Skeletal muscle tissue (tissue), 4 donors: ENCODE data around the gene PTPRN2. TPM values are rescaled to one million over a fixed set of nuclear protein-coding genes. Genes with fewer than 3 reads are reported as not detected.

ENCODE experiments used
- H3K27ac ChIP-seq: one replicate; pipeline ENCODE4 v1.7.0; 2013; ENCODE audit warnings: mild to moderate bottlenecking, low read depth, low read length, inconsistent platforms
- H3K27me3 ChIP-seq, 3 donors: one replicate each; pipeline ENCODE4 v1.7.0; 2013; ENCODE audit warnings: low read length in 3 of 3; ENCODE audit not compliant: control insufficient read depth in 3 of 3, insufficient read depth in 3 of 3
- H3K36me3 ChIP-seq, 3 donors: one replicate each; pipeline ENCODE4 v1.7.0; 2013; ENCODE audit warnings: low read length in 3 of 3; ENCODE audit not compliant: control insufficient read depth in 3 of 3, insufficient read depth in 3 of 3
- H3K4me1 ChIP-seq, 3 donors: one replicate each; pipeline ENCODE4 v1.7.0; 2013; ENCODE audit warnings: low read length in 3 of 3, mild to moderate bottlenecking in 3 of 3; ENCODE audit not compliant: control insufficient read depth in 3 of 3, insufficient read depth in 3 of 3
- H3K4me3 ChIP-seq, 3 donors: one replicate each; pipeline ENCODE4 v1.7.0; 2013; ENCODE audit warnings: low read length in 3 of 3
- H3K9ac ChIP-seq, 3 donors: one replicate each; pipeline ENCODE4 v1.7.0; 2013; ENCODE audit warnings: low read length in 3 of 3, mild to moderate bottlenecking in 3 of 3, moderate library complexity in 2 of 3, low read depth in 1 of 3
- H3K9me3 ChIP-seq, 3 donors: one replicate each; pipeline ENCODE4 v1.7.0; 2013; ENCODE audit warnings: low read length in 3 of 3; ENCODE audit not compliant: control insufficient read depth in 3 of 3
- total RNA-seq: library from RNA; depleted of rRNA; stranded (reverse); fragments of >200 nt; gene quantifications from one replicate; pipeline ENCODE4 v1.2.3, GENCODE V29; 2014
- donor health status: Osteomylitis.

Gene PTPRN2
- total RNA-seq, 1 donor from 2014 or later, result 1.6 TPM

GRCh38 chr7:157928808-157929425 lies 658.7 kb downstream of the PTPRN2 start:
- H3K36me3 ChIP-seq, result no peaks in the 10 kb centered on the region
- peaks cover 0 to 12% (median 0%) of the 10 kb centered on the region in 3 donors for H3K27me3 ChIP-seq
- no peak overlapping the region for H3K4me3 ChIP-seq
- H3K27ac ChIP-seq, result no peak overlapping the region
- peaks cover 0 to 2% (median 0%) of the 10 kb centered on the region in 3 donors for H3K9me3 ChIP-seq
- H3K9ac ChIP-seq, result no peak overlapping the region
- H3K4me1 ChIP-seq, result no peaks in the 10 kb centered on the region

- no peaks in the 10 kb centered on the region for H3K36me3 ChIP-seq
- H3K4me3 ChIP-seq, result no peak overlapping the region
- H3K9me3 ChIP-seq, result no peaks in the 10 kb centered on the region
These were observed 659.3 kb downstream of the PTPRN2 start for GRCh38 chr7:157928171-157928794.

GRCh38 chr7:157927313-157927925 lies 660.2 kb downstream of the PTPRN2 start:
- H3K4me1 ChIP-seq, result no peaks in the 10 kb centered on the region
- H3K9me3 ChIP-seq, result no peaks in the 10 kb centered on the region
- H3K27me3 ChIP-seq, result peaks cover 0 to 12% (median 0%) of the 10 kb centered on the region in 3 donors
- H3K9ac ChIP-seq, result no peak overlapping the region
- H3K4me3 ChIP-seq, result no peak overlapping the region
- no peaks in the 10 kb centered on the region for H3K36me3 ChIP-seq
- no peak overlapping the region for H3K27ac ChIP-seq

More at GRCh38 chr7:157928171-157928794, 659.3 kb downstream of the PTPRN2 start:
- no peak overlapping the region for H3K9ac ChIP-seq
- no peaks in the 10 kb centered on the region for H3K4me1 ChIP-seq
- H3K27me3 ChIP-seq, result peaks cover 0 to 12% (median 0%) of the 10 kb centered on the region in 3 donors
- no peak overlapping the region for H3K27ac ChIP-seq

GRCh38 chr7:157926521-157927150 lies 661.0 kb downstream of the PTPRN2 start:
- H3K9me3 ChIP-seq, result no peaks in the 10 kb centered on the region
- H3K27me3 ChIP-seq, result peaks cover 0 to 12% (median 0%) of the 10 kb centered on the region in 3 donors
- no peak overlapping the region for H3K4me3 ChIP-seq
- H3K36me3 ChIP-seq, result no peaks in the 10 kb centered on the region
- H3K4me1 ChIP-seq, result no peaks in the 10 kb centered on the region
- H3K27ac ChIP-seq, result no peak overlapping the region
- no peak overlapping the region for H3K9ac ChIP-seq

GRCh38 chr7:157926107-157926506 lies 661.5 kb downstream of the PTPRN2 start:
- Histone ChIP-seq H3K4me1 (no peaks in the 10 kb centered on the region), H3K9me3 (peaks cover 0 to 2% (median 0%) of the 10 kb centered on the region in 3 donors)

GRCh38 chr7:157925383-157925875 lies 662.2 kb downstream of the PTPRN2 start:
- peaks cover 0 to 3% (median 0%) of the 10 kb centered on the region in 3 donors for H3K9me3 ChIP-seq
- H3K9ac ChIP-seq, result no peak overlapping the region
- H3K4me1 ChIP-seq, result no peaks in the 10 kb centered on the region
- no peaks in the 10 kb centered on the region for H3K36me3 ChIP-seq
- H3K4me3 ChIP-seq, result no peak overlapping the region
- peaks cover 0 to 12% (median 0%) of the 10 kb centered on the region in 3 donors for H3K27me3 ChIP-seq
- no peak overlapping the region for H3K27ac ChIP-seq

More at GRCh38 chr7:157926107-157926506, 661.5 kb downstream of the PTPRN2 start:
- H3K4me3 ChIP-seq, result no peak overlapping the region
- no peaks in the 10 kb centered on the region for H3K36me3 ChIP-seq
- no peak overlapping the region for H3K9ac ChIP-seq
- no peak overlapping the region for H3K27ac ChIP-seq
- peaks cover 0 to 12% (median 0%) of the 10 kb centered on the region in 3 donors for H3K27me3 ChIP-seq

GRCh38 chr7:157923903-157924630 lies 663.6 kb downstream of the PTPRN2 start:
- Histone ChIP-seq H3K4me3 (no peak overlapping the region), H3K9ac (no peak overlapping the region), H3K4me1 (no peaks in the 10 kb centered on the region), H3K36me3 (no peaks in the 10 kb centered on the region), H3K9me3 (peaks cover 0 to 7% (median 0%) of the 10 kb centered on the region in 3 donors), H3K27me3 (peaks cover 0 to 12% (median 0%) of the 10 kb centered on the region in 3 donors), H3K27ac (no peak overlapping the region)

- no peaks in the 10 kb centered on the region for H3K36me3 ChIP-seq
- H3K4me1 ChIP-seq, result no peaks in the 10 kb centered on the region
- no peak overlapping the region for H3K4me3 ChIP-seq
- H3K9ac ChIP-seq, result no peak overlapping the region
- no peak overlapping the region for H3K27ac ChIP-seq
- H3K27me3 ChIP-seq, result peaks cover 0 to 5% (median 0%) of the 10 kb centered on the region in 3 donors
- peaks cover 0 to 7% (median 2%) of the 10 kb centered on the region in 3 donors for H3K9me3 ChIP-seq
These were observed 665.0 kb downstream of the PTPRN2 start for GRCh38 chr7:157922576-157922975.

GRCh38 chr7:157918326-157919080 lies 669.1 kb downstream of the PTPRN2 start:
- Histone ChIP-seq H3K27ac (no peak overlapping the region), H3K9ac (no peak overlapping the region), H3K4me3 (no peak overlapping the region), H3K4me1 (no peaks in the 10 kb centered on the region), H3K36me3 (no peaks in the 10 kb centered on the region), H3K27me3 (no peaks in the 10 kb centered on the region), H3K9me3 (peaks cover 2 to 7% (median 6%) of the 10 kb centered on the region in 3 donors)
